ENCODE measurements around the gene TEPSIN. TPM values are rescaled to one million over a fixed set of nuclear protein-coding genes. Genes with fewer than 3 reads are reported as not detected.

Gene TEPSIN
- total and polyA plus RNA-seq, 4 donors: 7.7 to 33.8 (median 19.2) TPM

- Histone ChIP-seq H3K27ac (ENCODE audit: low read depth, low read length) (no peak overlapping the region), H3K9me3 (ENCODE audit: control insufficient read depth, insufficient read depth, low read length) (no peaks in the 10 kb centered on the region), H3K4me3 (ENCODE audit: low read depth, low read length) (no peak overlapping the region), H3K36me3 (ENCODE audit: control insufficient read depth, insufficient read depth, low read length) (peaks cover 14% of the 10 kb centered on the region), H3K4me1 (ENCODE audit: control insufficient read depth, insufficient read depth, low read length) (peaks cover 17% of the 10 kb centered on the region), H3K27me3 (ENCODE audit: control insufficient read depth, insufficient read depth, low read length) (no peaks in the 10 kb centered on the region)
- no peak for DNase-seq (ENCODE audit: low read depth in 4 of 6, low spot score in 6 of 6)
- WGBS (ENCODE audit: insufficient coverage): 80% methylated on average over 5 of the region's 5 CpGs
These were observed 56.3 kb downstream of the TEPSIN start for GRCh38 chr17:81182596-81182995.

- Histone ChIP-seq H3K4me1 (ENCODE audit: control insufficient read depth, insufficient read depth, low read length) (peaks cover 17% of the 10 kb centered on the region), H3K27ac (ENCODE audit: low read depth, low read length) (no peak overlapping the region), H3K4me3 (ENCODE audit: low read depth, low read length) (no peak overlapping the region), H3K9me3 (ENCODE audit: control insufficient read depth, insufficient read depth, low read length) (no peaks in the 10 kb centered on the region), H3K27me3 (ENCODE audit: control insufficient read depth, insufficient read depth, low read length) (no peaks in the 10 kb centered on the region), H3K36me3 (ENCODE audit: control insufficient read depth, insufficient read depth, low read length) (peaks cover 8% of the 10 kb centered on the region)
- no peak for DNase-seq (ENCODE audit: low read depth in 4 of 6, low spot score in 6 of 6)
- WGBS (ENCODE audit: insufficient coverage): 91% methylated on average over 19 of the region's 19 CpGs
These were observed 57.1 kb downstream of the TEPSIN start for GRCh38 chr17:81181811-81182185.

GRCh38 chr17:81180836-81181810 lies 57.7 kb downstream of the TEPSIN start:
- Histone ChIP-seq H3K27ac (ENCODE audit: low read depth, low read length) (no peak overlapping the region), H3K4me1 (ENCODE audit: control insufficient read depth, insufficient read depth, low read length) (peaks cover 17% of the 10 kb centered on the region), H3K9me3 (ENCODE audit: control insufficient read depth, insufficient read depth, low read length) (no peaks in the 10 kb centered on the region), H3K36me3 (ENCODE audit: control insufficient read depth, insufficient read depth, low read length) (peaks cover 8% of the 10 kb centered on the region), H3K4me3 (ENCODE audit: low read depth, low read length) (no peak overlapping the region), H3K27me3 (ENCODE audit: control insufficient read depth, insufficient read depth, low read length) (no peaks in the 10 kb centered on the region)
- 93% methylated on average over 49 of the region's 49 CpGs for WGBS (ENCODE audit: insufficient coverage)
- no peak for DNase-seq (ENCODE audit: low read depth in 4 of 6, low spot score in 6 of 6)

- DNase-seq (ENCODE audit: low read depth in 4 of 6, low spot score in 6 of 6): no peak
- H3K27me3 ChIP-seq (ENCODE audit: control insufficient read depth, insufficient read depth, low read length): no peaks in the 10 kb centered on the region
- H3K27ac ChIP-seq (ENCODE audit: low read depth, low read length): no peak overlapping the region
- H3K4me3 ChIP-seq (ENCODE audit: low read depth, low read length): no peak overlapping the region
- peaks cover 17% of the 10 kb centered on the region for H3K4me1 ChIP-seq (ENCODE audit: control insufficient read depth, insufficient read depth, low read length)
- 61% methylated on average over 12 of the region's 12 CpGs for WGBS (ENCODE audit: insufficient coverage)
- peaks cover 8% of the 10 kb centered on the region for H3K36me3 ChIP-seq (ENCODE audit: control insufficient read depth, insufficient read depth, low read length)
- H3K9me3 ChIP-seq (ENCODE audit: control insufficient read depth, insufficient read depth, low read length): peaks cover 4% of the 10 kb centered on the region
These were observed 59.0 kb downstream of the TEPSIN start for GRCh38 chr17:81179861-81180260.

- peaks cover 17% of the 10 kb centered on the region for H3K4me1 ChIP-seq (ENCODE audit: control insufficient read depth, insufficient read depth, low read length)
- no peak overlapping the region for H3K27ac ChIP-seq (ENCODE audit: low read depth, low read length)
- H3K36me3 ChIP-seq (ENCODE audit: control insufficient read depth, insufficient read depth, low read length): peaks cover 8% of the 10 kb centered on the region
- no peak overlapping the region for H3K4me3 ChIP-seq (ENCODE audit: low read depth, low read length)
- DNase-seq (ENCODE audit: low read depth in 4 of 6, low spot score in 6 of 6): no peak
- no peaks in the 10 kb centered on the region for H3K27me3 ChIP-seq (ENCODE audit: control insufficient read depth, insufficient read depth, low read length)
- H3K9me3 ChIP-seq (ENCODE audit: control insufficient read depth, insufficient read depth, low read length): peaks cover 4% of the 10 kb centered on the region
- 74% methylated on average over 7 of the region's 9 CpGs for WGBS (ENCODE audit: insufficient coverage)
These were observed 59.6 kb downstream of the TEPSIN start for GRCh38 chr17:81179220-81179619.

Other genes with a start within 250 kb of the TEPSIN start
- gene CHMP6, start 247.2 kb downstream of the TEPSIN start, total RNA-seq: 10 to 100 TPM; 10.2 to 11.9 TPM
- 10 to 100 TPM; 36.3 to 43.1 TPM for gene CHMP6, start 247.2 kb downstream of the TEPSIN start, polyA plus RNA-seq (ENCODE audit: insufficient read length in 2 of 2)
- 10 to 100 TPM; 16.8 to 24.2 TPM for gene BAIAP2, start 203.9 kb downstream of the TEPSIN start, total RNA-seq
- gene BAIAP2, start 203.9 kb downstream of the TEPSIN start, polyA plus RNA-seq (ENCODE audit: insufficient read length in 2 of 2): 10 to 100 TPM; 51.5 to 55.6 TPM
- under 1 TPM in 1 of 2 donors, not detected in 1; 0.11 TPM for gene PVALEF, start 73.5 kb downstream of the TEPSIN start, total RNA-seq
- under 1 TPM; 0.73 to 0.90 TPM for gene PVALEF, start 73.5 kb downstream of the TEPSIN start, polyA plus RNA-seq (ENCODE audit: insufficient read length in 2 of 2)
- 10 to 100 TPM; 41.9 to 94.4 TPM for gene AATK, start 72.8 kb downstream of the TEPSIN start, total RNA-seq
- gene AATK, start 72.8 kb downstream of the TEPSIN start, polyA plus RNA-seq (ENCODE audit: insufficient read length in 2 of 2): 100 to 1,000 TPM; 128 to 149 TPM
- gene CEP131, start 16.1 kb downstream of the TEPSIN start, total RNA-seq: 10 to 100 TPM in 1 of 2 donors, 1 to 10 TPM in 1; 7.2 to 13.6 TPM
- 10 to 100 TPM; 23.0 to 26.6 TPM for gene CEP131, start 16.1 kb downstream of the TEPSIN start, polyA plus RNA-seq (ENCODE audit: insufficient read length in 2 of 2)
- gene NDUFAF8, start 263 bp upstream of the TEPSIN start, total RNA-seq: 10 to 100 TPM in 1 of 2 donors, 1 to 10 TPM in 1; 9.4 to 87.6 TPM
- 10 to 100 TPM; 72.4 to 75.4 TPM for gene NDUFAF8, start 263 bp upstream of the TEPSIN start, polyA plus RNA-seq (ENCODE audit: insufficient read length in 2 of 2)
- gene SLC38A10, start 56.3 kb upstream of the TEPSIN start, total RNA-seq: 10 to 100 TPM; 26.7 to 52.3 TPM
- 10 to 100 TPM; 65.8 to 76.8 TPM for gene SLC38A10, start 56.3 kb upstream of the TEPSIN start, polyA plus RNA-seq (ENCODE audit: insufficient read length in 2 of 2)
- gene BAHCC1, start 156.4 kb upstream of the TEPSIN start, total RNA-seq: 10 to 100 TPM in 1 of 2 donors, 1 to 10 TPM in 1; 9.3 to 10.3 TPM
- gene BAHCC1, start 156.4 kb upstream of the TEPSIN start, polyA plus RNA-seq (ENCODE audit: insufficient read length in 2 of 2): 10 to 100 TPM; 30.7 to 33.4 TPM